Endothelial cell of umbilical vein (primary cell): ENCODE results near the gene PEDS1. TPM values are rescaled to one million over a fixed set of nuclear protein-coding genes. Genes with fewer than 3 reads are reported as not detected.
"Not testable (repeated sequence)": the region's sequence is repeated elsewhere in the genome, so short reads cannot be mapped to it uniquely, and the experiment has no call there.

ENCODE experiments used
- BruUV-seq: library from RNA; stranded (reverse); fragments of 400-500 nt; replicated peaks from 2 replicates; lab custom pipeline; 2021; lab: Mats Ljungman, UMichigan
- CTCF ChIA-PET: fragments of 300-600, 350-600 bp; sonication (Branson Sonifier 250); formaldehyde crosslinking; loops from one replicate; lab custom pipeline; 2021; ENCODE audit warnings: antibody characterized with exemption, inconsistent platforms; lab: Charles Lee
- POLR2A ChIA-PET: fragments of 300-600, 350-600 bp; sonication (Branson Sonifier 250); formaldehyde crosslinking; loops from one replicate; lab custom pipeline; 2021; ENCODE audit warnings: antibody characterized with exemption, inconsistent platforms; lab: Charles Lee
- DNase-seq: peaks from one replicate; pipeline ENCODE4 v3.0.0-alpha.2; 2011; ENCODE audit warnings: low read depth, low spot score
- FAIRE-seq: peaks from 2 replicates; lab custom pipeline; 2011; peaks lifted over from hg19 to GRCh38; lab: Jason Lieb, UNC
- H2AFZ ChIP-seq: 2 replicates; pipeline ENCODE4 v1.6.0; 2012; ENCODE audit warnings: low read depth, low read length, control low read depth, inconsistent platforms
- H3K27ac ChIP-seq: 2 replicates; pipeline ENCODE4 v1.5.1; 2011; ENCODE audit warnings: low read depth, mild to moderate bottlenecking, control low read depth, low read length, moderate library complexity; ENCODE audit not compliant: insufficient read depth
- H3K27me3 ChIP-seq, 2 experiments: 2 replicates each; pipeline versions ENCODE4 v1.6.0 to v1.6.1; 2011; ENCODE audit warnings: low read length in 2 of 2, mixed read lengths in 1 of 2; ENCODE audit not compliant: control insufficient read depth in 2 of 2, insufficient read depth in 2 of 2
- H3K36me3 ChIP-seq, 2 experiments: 2 replicates in 1 of 2; 3 replicates in 1 of 2; pipeline ENCODE4 v1.5.1; 2011; ENCODE audit warnings: low read length in 2 of 2, mild to moderate bottlenecking in 1 of 2, moderate library complexity in 1 of 2; ENCODE audit not compliant: control insufficient read depth in 2 of 2, insufficient read depth in 2 of 2; ENCODE audit errors: extremely low read depth in 1 of 2
- H3K4me1 ChIP-seq: 3 replicates; pipeline ENCODE4 v1.5.1; 2011; ENCODE audit warnings: mild to moderate bottlenecking, low read length; ENCODE audit not compliant: control insufficient read depth, insufficient read depth; ENCODE audit errors: extremely low read depth
- H3K4me2 ChIP-seq: 2 replicates; pipeline ENCODE4 v1.6.1; 2011; ENCODE audit warnings: low read length, control low read depth, mixed read lengths; ENCODE audit not compliant: insufficient read depth
- H3K4me3 ChIP-seq, 3 experiments: fragments of 200-600 bp in 1 of 3; sonication (generic), shearing (Covaris generic) in 1 of 3; replicated peaks in 1 of 3; 2 replicates each; pipeline ENCODE4 v1.5.1; 2011 to 2016; ENCODE audit warnings: control low read depth in 3 of 3, low read length in 3 of 3, mild to moderate bottlenecking in 2 of 3, inconsistent platforms in 1 of 3, low read depth in 1 of 3, moderate library complexity in 1 of 3; ENCODE audit not compliant: insufficient read depth in 1 of 3
- H3K79me2 ChIP-seq: 2 replicates; pipeline ENCODE4 v1.6.0; 2012; ENCODE audit warnings: low read length, inconsistent platforms; ENCODE audit not compliant: control insufficient read depth, insufficient read depth
- H3K9ac ChIP-seq: replicated peaks from 2 replicates; pipeline ENCODE3; 2011; ENCODE audit warnings: low read length, control low read depth; ENCODE audit not compliant: insufficient read depth; ENCODE audit errors: extremely low read depth
- H3K9me1 ChIP-seq: replicated peaks from 3 replicates; pipeline ENCODE4 v1.6.0; 2011; ENCODE audit warnings: mild to moderate bottlenecking, low read length; ENCODE audit not compliant: control insufficient read depth, insufficient read depth; ENCODE audit errors: extremely low read depth
- H3K9me3 ChIP-seq: replicated peaks from 2 replicates; pipeline ENCODE4 v1.5.1; 2012; ENCODE audit warnings: low read length, inconsistent platforms; ENCODE audit not compliant: control insufficient read depth, insufficient read depth
- H4K20me1 ChIP-seq: replicated peaks from 2 replicates; pipeline ENCODE3; 2011; ENCODE audit warnings: mild to moderate bottlenecking, low read length; ENCODE audit not compliant: control insufficient read depth, insufficient read depth; ENCODE audit errors: extremely low read depth
- CTCF ChIP-seq, 2 donors: IDR thresholded peaks; 1 replicate in 1 of 2; 2 replicates in 1 of 2; pipeline ENCODE4 v1.5.1; 2011; ENCODE audit warnings: low read length in 2 of 2, mild to moderate bottlenecking in 2 of 2, moderate library complexity in 2 of 2, control low read depth in 1 of 2, inconsistent platforms in 1 of 2, low read depth in 1 of 2; ENCODE audit not compliant: insufficient read depth in 1 of 2; ENCODE audit errors: extremely low read depth in 1 of 2
- EZH2 ChIP-seq: IDR thresholded peaks from 2 replicates; pipeline ENCODE4 v1.6.1; 2012; ENCODE audit warnings: borderline replicate concordance, low read depth, mild to moderate bottlenecking, moderate library complexity, low read length, inconsistent platforms; ENCODE audit not compliant: severe bottlenecking
- FOS ChIP-seq: IDR thresholded peaks from 2 replicates; pipeline ENCODE4 v1.6.1; 2011; ENCODE audit warnings: mild to moderate bottlenecking, low read length, moderate library complexity, borderline replicate concordance; ENCODE audit not compliant: insufficient read depth
- GATA2 ChIP-seq: IDR thresholded peaks from 2 replicates; pipeline ENCODE4 v1.7.0; 2011; ENCODE audit warnings: low read depth, mild to moderate bottlenecking, moderate library complexity, mixed read lengths, low read length; ENCODE audit not compliant: insufficient read length, insufficient read depth
- JUN ChIP-seq: IDR thresholded peaks from 2 replicates; pipeline ENCODE4 v1.6.1; 2011; ENCODE audit warnings: borderline replicate concordance, low read depth; ENCODE audit not compliant: insufficient read length, insufficient read depth
- MAX ChIP-seq: IDR thresholded peaks from 2 replicates; pipeline ENCODE4 v1.6.1; 2011; ENCODE audit not compliant: insufficient read depth, insufficient read length
- MYC ChIP-seq: IDR thresholded peaks from one replicate; pipeline ENCODE4 v1.6.1; 2011; ENCODE audit warnings: mild to moderate bottlenecking, low read depth, low read length
- POLR2A ChIP-seq: IDR thresholded peaks from 2 replicates; pipeline ENCODE4 v1.6.1; 2012; ENCODE audit warnings: low read depth, mild to moderate bottlenecking, control low read depth, low read length
- POLR2AphosphoS5 ChIP-seq: IDR thresholded peaks from 2 replicates; pipeline ENCODE4 v1.6.1; 2012; ENCODE audit warnings: low read depth, mild to moderate bottlenecking, control low read depth, low read length, moderate library complexity; ENCODE audit not compliant: insufficient read depth
- dilution Hi-C: fragments of 300-500 bp; cut with MboI; formaldehyde crosslinking; loops from one replicate; pipeline ENCODE4 v1.15.0; 2019; ENCODE audit warnings: low sequenced_read_pairs; ENCODE audit not compliant: extremely low pct_ligation_motif_present
- intact Hi-C: fragments of 100-400 bp; cut with micrococcal nuclease; formaldehyde crosslinking; loops from one replicate; pipeline ENCODE4 v1.10.0; 2022
- polyA plus RNA-seq, 4 experiments: library from polyadenylated mRNA; depleted of rRNA in 3 of 4; stranded (reverse) in 3 of 4; unstranded in 1 of 4; fragments of >200 nt; gene quantifications; 2 replicates each; pipeline versions ENCODE4 v1.2.1 to v1.2.3, GENCODE V29; 2011 to 2012; ENCODE audit warnings: missing spikeins in 1 of 4
- total RNA-seq: library from RNA; stranded (reverse); gene quantifications from 2 replicates; pipeline ENCODE4 v1.2.3, GENCODE V29; 2021

The PEDS1 gene
- total and polyA plus RNA-seq, 2 donors (not counting 3 experiments of a cell fraction or from before 2014, with no cell fraction given): 62.7 to 131 TPM

GRCh38 chr20:50202677-50203076 is 49.2 kb upstream of the PEDS1 start:
- Histone ChIP-seq H3K4me1 (no peaks in the 10 kb centered on the region), H3K79me2 (no peaks in the 10 kb centered on the region), H3K9ac (no peak overlapping the region), H3K4me3 (no peak overlapping the region), H3K9me3 (no peaks in the 10 kb centered on the region), H3K27me3 (no peaks in the 10 kb centered on the region), H3K4me2 (no peak overlapping the region), H3K36me3 (no peaks in the 10 kb centered on the region), H3K9me1 (no peaks in the 10 kb centered on the region), H2AFZ (no peak overlapping the region), H3K27ac (no peak overlapping the region), H4K20me1 (no peaks in the 10 kb centered on the region)
- CTCF ChIA-PET: interaction anchor here (0.9 to 1.2 kb wide), 4 partner anchors 45 to 385 kb away, joined by 3 read pairs; no protein-coding TSS in a partner anchor
- intact Hi-C loops: no loop called here
- POLR2A ChIA-PET: no interaction called here
- FAIRE-seq (no peak), DNase-seq (no peak)
- TF ChIP-seq POLR2A (no peak), FOS (no peak), MAX (no peak), POLR2AphosphoS5 (no peak), JUN (no peak), CTCF (IDR thresholded peaks at IDR 0.05; ENCODE audit: extremely low read depth in 1 of 2, insufficient read depth in 1 of 2, low read depth in 1 of 2, low read length in 2 of 2) (no peak), GATA2 (no peak), MYC (no peak), EZH2 (no peak)
- BruUV-seq: no TSS peak
- dilution Hi-C loops: no loop called here

GRCh38 chr20:50201710-50202109 is 48.2 kb upstream of the PEDS1 start:
- CTCF ChIA-PET: interaction anchor here (0.9 to 1.2 kb wide), 4 partner anchors 10 to 386 kb away, joined by 3 read pairs; no protein-coding TSS in a partner anchor
- dilution Hi-C loops: not testable (repeated sequence)

More at GRCh38 chr20:50201710-50202109, 48.2 kb upstream of the PEDS1 start:
- DNase-seq, H3K4me2 ChIP-seq, H3K9ac ChIP-seq, FAIRE-seq, intact Hi-C loops, H2AFZ ChIP-seq, BruUV-seq, H3K9me3 ChIP-seq, H3K27ac ChIP-seq, H4K20me1 ChIP-seq, H3K36me3 ChIP-seq, H3K4me1 ChIP-seq, H3K9me1 ChIP-seq, H3K27me3 ChIP-seq, H3K79me2 ChIP-seq, H3K4me3 ChIP-seq: not testable (repeated sequence)
- POLR2A ChIA-PET: interaction anchor here (0.6 kb wide), 1 partner anchor 130 kb away, joined by 3 read pairs; no protein-coding TSS in a partner anchor
